DMS 273 treated with DMSO at 0.1 percent for 48 hours (cell line): ENCODE results near the gene PAPPA2.
"Not testable (repeated sequence)": the region's sequence is repeated elsewhere in the genome, so short reads cannot be mapped to it uniquely, and the experiment has no call there.

Source experiments
- DNase-seq: peaks from one replicate; lab custom pipeline; 2025; lab: John Stamatoyannopoulos, UW

PAPPA2 gene

DNA sequence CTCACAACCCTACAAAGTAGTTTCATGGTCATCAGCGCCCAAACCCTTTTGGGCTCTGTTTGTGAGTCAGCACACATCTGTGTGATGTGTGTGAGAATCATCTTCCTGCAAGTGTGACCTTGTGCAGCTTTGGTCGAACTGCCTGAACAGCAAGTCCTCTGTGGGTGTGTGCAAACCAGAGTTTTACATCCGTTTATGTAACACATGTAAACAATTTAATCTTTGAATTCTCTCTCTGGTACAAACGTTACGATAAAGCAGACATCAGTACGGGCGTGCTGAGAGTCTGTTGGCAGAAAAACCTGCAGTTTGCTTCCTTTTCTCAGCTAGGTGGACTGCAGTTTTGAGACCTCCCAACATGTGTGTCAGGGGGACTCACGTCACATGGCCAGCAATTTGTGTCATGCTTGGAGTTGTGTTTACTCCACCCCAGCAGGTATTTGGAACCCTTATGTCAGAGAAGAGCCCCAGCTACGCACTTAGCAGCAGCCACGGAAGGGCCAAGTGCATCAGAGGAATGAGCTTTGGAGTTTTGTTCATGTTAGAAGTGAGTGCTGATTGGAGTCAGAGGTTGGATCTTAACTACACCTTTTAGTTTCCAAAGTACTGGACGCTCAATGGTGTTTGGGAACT, 230.8 kb downstream of the PAPPA2 start:
- DNase-seq, result no peak

DNA sequence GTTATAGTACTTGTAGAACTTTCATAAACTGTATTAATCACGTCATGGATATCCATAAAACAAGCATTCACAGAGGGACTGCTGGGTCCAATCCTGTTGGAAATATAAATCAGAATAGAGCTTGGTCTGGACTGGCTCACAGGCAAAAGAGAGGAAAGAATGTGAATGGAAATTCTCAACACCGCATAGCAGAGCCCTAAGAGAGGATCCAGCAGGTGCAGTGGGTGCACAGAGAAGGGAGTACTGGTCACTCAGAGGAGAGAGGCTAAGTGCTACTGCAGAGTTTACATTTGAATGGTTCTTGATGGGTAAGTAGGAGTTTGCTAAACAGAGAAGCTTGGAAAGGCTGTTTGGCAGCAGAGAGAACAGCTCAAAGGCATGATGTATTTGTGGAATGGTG, 231.7 kb downstream of the PAPPA2 start:
- no peak for DNase-seq

- DNase-seq, result peak; percentile 65
Measured at GRCh38 chr1:176696109-176696508, 233.1 kb downstream of the PAPPA2 start.

- DNase-seq, result no peak
Measured at GRCh38 chr1:176696689-176697088, 233.7 kb downstream of the PAPPA2 start.

- no peak for DNase-seq
Measured at GRCh38 chr1:176699821-176700220, 236.8 kb downstream of the PAPPA2 start.

DNA sequence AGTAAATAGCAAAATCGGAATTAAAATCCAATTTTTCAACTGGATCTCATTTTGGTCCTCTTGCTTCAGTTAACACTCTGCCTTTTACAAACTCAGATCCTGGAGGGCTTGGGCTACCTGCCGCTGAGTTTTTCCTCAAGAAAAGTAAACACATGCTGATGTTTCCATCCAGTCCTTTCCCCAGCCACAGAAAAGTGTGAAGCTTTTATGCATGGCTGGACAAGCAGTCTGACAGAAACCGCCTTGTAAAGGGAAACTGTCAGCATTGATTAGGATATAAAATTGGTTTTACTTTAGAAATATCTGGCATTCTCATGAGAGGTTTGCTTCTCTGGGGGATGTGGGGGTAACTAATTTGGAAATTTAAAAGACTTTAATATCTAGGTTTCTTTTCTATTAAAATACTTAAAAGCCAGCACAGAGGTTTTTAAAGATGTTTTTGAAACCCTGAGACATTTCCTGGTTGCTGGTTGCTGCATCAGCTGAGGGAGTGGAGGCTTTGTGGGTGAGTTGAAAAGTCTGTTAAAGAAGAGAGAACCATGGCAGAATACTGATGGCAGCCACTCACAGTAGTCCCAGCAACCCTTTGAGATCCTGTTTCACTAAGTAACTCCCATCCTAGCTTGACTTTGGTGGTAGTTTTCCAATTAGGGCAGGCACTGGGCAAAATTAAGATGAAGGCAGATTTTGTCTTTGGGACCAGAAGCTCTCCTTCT, 238.3 kb downstream of the PAPPA2 start:
- DNase-seq, result no peak

DNA sequence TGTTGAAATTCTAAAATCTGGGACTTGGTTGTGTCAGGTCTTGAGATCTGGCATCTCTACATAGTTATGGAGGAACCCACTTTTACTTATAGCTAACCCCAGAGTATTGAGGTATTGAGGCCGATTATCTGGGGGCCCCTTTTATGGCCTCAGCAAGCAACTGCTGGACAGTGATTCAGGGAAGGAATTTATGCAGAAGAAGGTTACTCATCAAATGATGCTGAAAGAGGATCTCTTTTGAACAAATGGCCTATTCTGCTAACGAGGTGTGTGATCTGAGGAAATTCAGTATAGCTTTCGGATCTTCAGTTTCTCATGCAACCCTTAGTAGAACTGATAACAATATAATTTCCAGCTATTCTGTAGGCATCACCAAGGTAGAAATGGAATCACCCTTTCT, 239.9 kb downstream of the PAPPA2 start:
- DNase-seq, result no peak

DNA sequence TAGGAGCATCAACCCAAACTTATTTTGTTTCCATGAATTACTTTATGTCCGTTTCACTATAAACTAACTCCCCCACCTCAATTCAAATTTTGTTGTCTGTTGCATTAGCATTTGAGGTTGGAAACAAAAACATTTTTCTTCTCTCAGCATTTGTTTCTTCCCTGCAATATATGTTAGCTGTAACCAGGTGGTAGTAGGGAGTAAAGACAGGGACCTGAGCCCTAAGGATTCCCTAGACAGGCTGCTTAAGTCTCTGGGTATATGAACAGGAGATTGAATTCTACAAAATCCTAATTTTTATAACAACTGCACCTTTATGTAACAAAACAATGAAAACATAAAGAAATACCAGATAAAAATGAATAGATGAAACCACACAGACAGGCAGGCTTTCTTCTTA, 242.6 kb downstream of the PAPPA2 start:
- DNase-seq, result no peak

DNA sequence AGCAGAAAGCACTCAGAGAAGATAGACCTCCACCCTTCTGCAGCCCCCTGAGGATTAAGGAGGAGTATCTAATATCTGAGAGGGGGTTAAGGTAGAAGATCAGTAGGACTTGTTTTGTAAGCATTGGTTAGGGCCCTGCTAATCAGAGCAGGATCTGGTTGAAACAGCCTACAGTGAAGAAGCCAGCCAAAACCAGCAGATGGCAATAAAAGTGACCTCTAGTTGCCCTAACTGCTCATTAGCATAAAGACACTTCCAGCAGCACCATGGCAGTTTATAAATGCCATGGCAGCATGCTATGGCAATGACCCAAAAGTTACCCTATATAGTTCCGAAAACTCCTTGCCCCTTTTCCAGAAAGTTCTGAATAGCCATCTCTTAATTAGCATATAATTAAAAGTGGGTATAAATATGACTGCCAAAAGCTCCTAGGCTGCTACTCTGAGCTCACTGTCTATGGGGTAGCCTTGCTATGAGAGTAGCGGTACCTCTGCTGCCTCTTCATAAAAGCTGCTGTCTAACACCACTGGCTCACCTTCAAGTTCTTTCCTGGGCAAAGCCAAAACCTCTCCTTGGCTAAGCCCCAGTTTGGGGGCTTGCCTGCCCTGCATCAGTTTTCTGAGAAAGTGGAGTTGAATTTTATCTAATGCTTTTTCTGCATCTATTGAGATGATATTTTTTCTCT, 254.2 kb downstream of the PAPPA2 start:
- DNase-seq, result peak; percentile 98

DNA sequence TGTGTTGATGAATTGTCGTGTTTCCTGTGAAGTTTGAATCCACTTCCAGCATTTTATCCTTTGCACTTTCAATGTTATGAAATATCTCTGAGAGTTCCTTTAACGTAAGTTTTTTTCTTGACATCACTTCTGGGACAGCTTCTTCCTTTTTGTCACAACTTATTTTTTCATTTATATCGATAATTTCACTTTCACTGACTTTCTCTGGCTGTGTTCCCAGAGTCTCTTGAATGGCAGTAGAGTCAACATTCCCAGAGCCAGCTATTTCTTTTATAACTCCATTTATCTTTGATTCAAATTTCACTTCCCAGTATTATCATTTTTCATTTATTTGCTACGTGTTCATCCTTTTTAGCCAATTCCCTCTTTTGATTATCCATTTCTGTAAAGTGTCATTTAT, 256.5 kb downstream of the PAPPA2 start:
- DNase-seq, result no peak

DNA sequence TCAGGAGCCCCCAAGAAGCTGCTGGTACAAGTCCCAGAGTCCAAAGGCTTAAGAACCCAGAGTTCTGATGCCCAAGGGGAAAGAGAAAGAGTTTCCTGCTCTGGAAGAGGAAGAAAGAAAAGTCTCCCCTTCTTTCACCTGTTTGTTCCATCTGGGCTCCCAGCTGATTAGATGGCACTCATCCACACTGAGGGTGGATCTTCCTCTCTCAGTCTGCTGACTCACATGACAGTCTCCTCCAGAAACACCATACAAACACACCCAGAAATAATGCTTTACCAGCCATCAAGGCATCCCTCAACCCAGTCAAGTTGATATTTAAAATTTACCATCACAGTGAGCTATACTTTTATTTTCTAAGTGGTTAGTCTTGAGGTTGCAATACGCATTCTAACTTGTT, 257.9 kb downstream of the PAPPA2 start:
- no peak for DNase-seq

DNA sequence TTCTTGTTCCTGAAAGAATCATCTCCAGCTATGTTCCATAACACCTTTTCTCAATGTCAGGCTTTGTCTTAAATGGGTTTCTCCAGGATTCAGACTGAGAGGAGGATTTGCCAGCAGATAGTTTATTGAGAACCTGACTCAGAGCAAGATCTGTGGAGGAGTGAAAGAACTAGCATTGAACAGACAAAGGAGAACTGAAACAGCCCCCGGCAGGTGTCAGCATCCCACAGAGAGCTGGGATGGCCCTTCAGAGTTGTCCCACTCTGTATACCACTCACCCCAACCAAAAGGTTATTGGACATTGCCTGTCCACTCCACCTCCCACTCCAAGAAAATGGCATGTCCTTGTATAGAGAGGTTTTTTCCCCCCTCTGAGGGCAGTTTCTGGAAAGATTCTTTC, 270.7 kb downstream of the PAPPA2 start:
- DNase-seq, result no peak

GRCh38 chr1:176735201-176735600, 272.2 kb downstream of the PAPPA2 start:
- DNase-seq, result no peak

GRCh38 chr1:176736015-176736414, 273.0 kb downstream of the PAPPA2 start:
- no peak for DNase-seq

- DNase-seq, result no peak
Measured at GRCh38 chr1:176741181-176741580, 278.2 kb downstream of the PAPPA2 start.

DNA sequence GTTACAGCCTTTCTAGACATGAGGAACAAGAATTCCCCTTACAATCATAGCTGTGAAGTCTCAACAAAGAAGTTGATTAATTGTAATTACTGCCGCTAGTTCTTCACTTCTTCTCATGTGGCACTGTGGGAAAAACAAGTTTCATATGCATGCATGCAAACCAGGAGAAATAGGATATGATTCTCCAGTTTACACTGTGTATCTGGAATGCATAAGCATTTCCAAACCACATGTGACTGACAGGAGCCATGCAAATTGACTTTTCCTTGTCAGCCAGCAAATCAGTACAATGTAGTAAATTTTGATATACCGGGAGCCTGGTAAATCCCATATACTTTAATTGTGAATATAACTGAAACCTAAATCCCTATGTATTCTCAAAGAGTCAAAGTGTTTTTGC, 279.3 kb downstream of the PAPPA2 start:
- no peak for DNase-seq

- DNase-seq, result no peak
Measured at GRCh38 chr1:176744142-176744541, 281.2 kb downstream of the PAPPA2 start.

GRCh38 chr1:176745945-176746344, 283.0 kb downstream of the PAPPA2 start:
- no peak for DNase-seq

GRCh38 chr1:176752505-176752904, 289.5 kb downstream of the PAPPA2 start:
- no peak for DNase-seq

- DNase-seq, result peak; percentile 91
Measured at GRCh38 chr1:176754676-176755075, 291.7 kb downstream of the PAPPA2 start.

GRCh38 chr1:176756817-176757216, 293.8 kb downstream of the PAPPA2 start:
- DNase-seq, result not testable (repeated sequence)

DNA sequence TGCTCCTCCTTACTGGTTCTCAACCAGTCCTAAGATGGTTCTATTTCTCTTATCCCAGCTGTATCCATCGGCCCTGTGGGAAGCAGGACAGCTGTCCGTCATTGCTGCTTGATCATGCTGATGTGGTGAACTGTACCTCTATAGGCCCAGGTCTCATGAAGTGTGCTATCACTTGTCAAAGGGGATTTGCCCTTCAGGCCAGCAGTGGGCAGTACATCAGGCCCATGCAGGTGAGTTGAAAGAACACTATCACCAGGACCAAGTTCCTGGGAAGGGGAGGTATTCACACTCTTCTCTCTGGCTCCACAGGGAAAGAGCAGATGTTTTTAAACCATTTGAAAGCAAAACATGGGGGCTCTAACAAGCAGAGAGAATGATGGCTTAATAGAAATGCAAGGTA, 302.6 kb downstream of the PAPPA2 start:
- no peak for DNase-seq

DNA sequence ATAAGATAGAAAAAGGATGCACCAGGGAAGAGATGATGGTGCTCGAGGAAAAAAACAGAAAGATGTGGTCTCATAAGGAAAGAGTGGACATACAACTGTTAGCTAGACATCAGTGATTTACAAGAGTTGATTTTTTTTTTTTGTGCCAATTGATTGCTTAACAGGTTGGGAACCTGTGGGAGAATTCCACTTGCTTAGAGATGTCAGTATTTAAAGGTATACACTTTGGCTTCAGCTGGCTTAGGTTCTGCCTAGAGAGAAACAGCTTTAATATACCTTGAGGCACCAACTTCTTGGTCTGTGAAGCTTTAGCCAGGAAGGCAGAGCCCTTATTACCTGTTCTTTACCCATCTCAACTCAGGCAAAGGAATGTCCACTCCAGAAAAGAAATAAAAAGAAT, 303.8 kb downstream of the PAPPA2 start:
- DNase-seq, result no peak
